ENCODE data around the gene NUP133.

DNA sequence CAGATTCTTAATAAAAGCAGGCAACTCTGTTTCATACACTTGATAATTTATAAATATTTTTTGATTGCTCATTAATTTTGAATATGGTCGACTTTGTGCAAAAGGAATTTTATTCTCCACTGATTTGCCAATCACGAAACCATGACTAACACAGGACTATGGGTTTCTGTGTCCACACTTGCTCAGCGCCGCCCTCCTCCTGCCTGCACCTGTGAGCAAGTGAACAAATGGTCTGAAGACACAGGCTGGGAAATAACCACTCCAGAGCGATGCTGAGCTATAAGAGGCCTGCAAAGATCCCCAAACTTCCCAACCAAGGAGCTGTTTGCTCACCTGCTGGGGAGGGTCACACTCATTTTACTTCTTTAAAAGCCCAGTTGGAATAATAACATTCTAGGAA is 30.8 kb upstream of the NUP133 start:
- TF ChIP-seq, protein P1, sequence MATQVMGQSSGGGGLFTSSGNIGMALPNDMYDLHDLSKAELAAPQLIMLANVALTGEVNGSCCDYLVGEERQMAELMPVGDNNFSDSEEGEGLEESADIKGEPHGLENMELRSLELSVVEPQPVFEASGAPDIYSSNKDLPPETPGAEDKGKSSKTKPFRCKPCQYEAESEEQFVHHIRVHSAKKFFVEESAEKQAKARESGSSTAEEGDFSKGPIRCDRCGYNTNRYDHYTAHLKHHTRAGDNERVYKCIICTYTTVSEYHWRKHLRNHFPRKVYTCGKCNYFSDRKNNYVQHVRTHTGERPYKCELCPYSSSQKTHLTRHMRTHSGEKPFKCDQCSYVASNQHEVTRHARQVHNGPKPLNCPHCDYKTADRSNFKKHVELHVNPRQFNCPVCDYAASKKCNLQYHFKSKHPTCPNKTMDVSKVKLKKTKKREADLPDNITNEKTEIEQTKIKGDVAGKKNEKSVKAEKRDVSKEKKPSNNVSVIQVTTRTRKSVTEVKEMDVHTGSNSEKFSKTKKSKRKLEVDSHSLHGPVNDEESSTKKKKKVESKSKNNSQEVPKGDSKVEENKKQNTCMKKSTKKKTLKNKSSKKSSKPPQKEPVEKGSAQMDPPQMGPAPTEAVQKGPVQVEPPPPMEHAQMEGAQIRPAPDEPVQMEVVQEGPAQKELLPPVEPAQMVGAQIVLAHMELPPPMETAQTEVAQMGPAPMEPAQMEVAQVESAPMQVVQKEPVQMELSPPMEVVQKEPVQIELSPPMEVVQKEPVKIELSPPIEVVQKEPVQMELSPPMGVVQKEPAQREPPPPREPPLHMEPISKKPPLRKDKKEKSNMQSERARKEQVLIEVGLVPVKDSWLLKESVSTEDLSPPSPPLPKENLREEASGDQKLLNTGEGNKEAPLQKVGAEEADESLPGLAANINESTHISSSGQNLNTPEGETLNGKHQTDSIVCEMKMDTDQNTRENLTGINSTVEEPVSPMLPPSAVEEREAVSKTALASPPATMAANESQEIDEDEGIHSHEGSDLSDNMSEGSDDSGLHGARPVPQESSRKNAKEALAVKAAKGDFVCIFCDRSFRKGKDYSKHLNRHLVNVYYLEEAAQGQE (tag by site-specific recombination; IDR thresholded peaks at IDR 0.05): no peak
- TF ChIP-seq ZNF140 (tag by site-specific recombination; IDR thresholded peaks at IDR 0.05) (no peak), PATZ1 (tag by site-specific recombination; IDR thresholded peaks at IDR 0.05) (no peak), SETDB1 (IDR thresholded peaks at IDR 0.05; ENCODE audit: insufficient read length, low read length) (no peak), ZNF571 (tag by site-specific recombination; IDR thresholded peaks at IDR 0.05) (no peak), ZNF114 (tag by site-specific recombination; IDR thresholded peaks at IDR 0.05) (no peak), ZNF138 (tag by site-specific recombination; IDR thresholded peaks at IDR 0.05; ENCODE audit: borderline replicate concordance) (no peak), ZBTB21 (tag by site-specific recombination; IDR thresholded peaks at IDR 0.05) (no peak), ZNF785 (tag by site-specific recombination; IDR thresholded peaks at IDR 0.05) (no peak), ZNF48 (tag by site-specific recombination; IDR thresholded peaks at IDR 0.05) (no peak), ZNF155 (tag by site-specific recombination; IDR thresholded peaks at IDR 0.05) (no peak)
- TF ChIP-seq, protein P2, sequence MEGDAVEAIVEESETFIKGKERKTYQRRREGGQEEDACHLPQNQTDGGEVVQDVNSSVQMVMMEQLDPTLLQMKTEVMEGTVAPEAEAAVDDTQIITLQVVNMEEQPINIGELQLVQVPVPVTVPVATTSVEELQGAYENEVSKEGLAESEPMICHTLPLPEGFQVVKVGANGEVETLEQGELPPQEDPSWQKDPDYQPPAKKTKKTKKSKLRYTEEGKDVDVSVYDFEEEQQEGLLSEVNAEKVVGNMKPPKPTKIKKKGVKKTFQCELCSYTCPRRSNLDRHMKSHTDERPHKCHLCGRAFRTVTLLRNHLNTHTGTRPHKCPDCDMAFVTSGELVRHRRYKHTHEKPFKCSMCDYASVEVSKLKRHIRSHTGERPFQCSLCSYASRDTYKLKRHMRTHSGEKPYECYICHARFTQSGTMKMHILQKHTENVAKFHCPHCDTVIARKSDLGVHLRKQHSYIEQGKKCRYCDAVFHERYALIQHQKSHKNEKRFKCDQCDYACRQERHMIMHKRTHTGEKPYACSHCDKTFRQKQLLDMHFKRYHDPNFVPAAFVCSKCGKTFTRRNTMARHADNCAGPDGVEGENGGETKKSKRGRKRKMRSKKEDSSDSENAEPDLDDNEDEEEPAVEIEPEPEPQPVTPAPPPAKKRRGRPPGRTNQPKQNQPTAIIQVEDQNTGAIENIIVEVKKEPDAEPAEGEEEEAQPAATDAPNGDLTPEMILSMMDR (tag by site-specific recombination; IDR thresholded peaks at IDR 0.05): no peak
